Measurements from ENCODE around the gene GGTA1. TPM values are rescaled to one million over a fixed set of nuclear protein-coding genes. Genes with fewer than 3 reads are reported as not detected.

The GGTA1 gene
- total RNA-seq, 2 donors from 2014 or later, result 1.9 to 2.4 TPM

- TF ChIP-seq POLR2A (IDR thresholded peaks at IDR 0.05), result no peak
- TF ChIP-seq CTCF (IDR thresholded peaks at IDR 0.05), result no peak
- no peak for TF ChIP-seq POLR2AphosphoS5 (IDR thresholded peaks at IDR 0.05)
- intact Hi-C loops (cut with DNase I), result no loop called here
- no peak overlapping the region for H3K4me3 ChIP-seq
Measured at GRCh38 chr9:121434969-121435368, 64.7 kb downstream of the GGTA1 start.

GRCh38 chr9:121427899-121428298 lies 71.7 kb downstream of the GGTA1 start:
- no peaks in the 10 kb centered on the region for H3K36me3 ChIP-seq
- DNase-seq (ENCODE audit: low spot score), result no peak
- 80% methylated on average over 1 of the region's 1 CpG for WGBS
- H3K27ac ChIP-seq, result no peak overlapping the region
- no peaks in the 10 kb centered on the region for H3K27me3 ChIP-seq (replicated peaks; ENCODE audit: insufficient read depth)
- H3K9me3 ChIP-seq, result no peaks in the 10 kb centered on the region
- H3K4me1 ChIP-seq (replicated peaks), result no peaks in the 10 kb centered on the region
- H3K4me3 ChIP-seq, result no peak overlapping the region
- TF ChIP-seq POLR2A (IDR thresholded peaks at IDR 0.05) (no peak), CTCF (IDR thresholded peaks at IDR 0.05) (no peak), POLR2AphosphoS5 (IDR thresholded peaks at IDR 0.05) (no peak)
- intact Hi-C loops (cut with DNase I), result no loop called here

More at GRCh38 chr9:121434969-121435368, 64.7 kb downstream of the GGTA1 start:
- no peaks in the 10 kb centered on the region for H3K27me3 ChIP-seq (replicated peaks; ENCODE audit: insufficient read depth)
- H3K9me3 ChIP-seq, result no peaks in the 10 kb centered on the region
- H3K27ac ChIP-seq, result no peak overlapping the region
- no peak for DNase-seq (ENCODE audit: low spot score)
- H3K36me3 ChIP-seq, result no peaks in the 10 kb centered on the region
- H3K4me1 ChIP-seq (replicated peaks), result no peaks in the 10 kb centered on the region

- no peaks in the 10 kb centered on the region for H3K4me1 ChIP-seq (replicated peaks)
- H3K9me3 ChIP-seq, result no peaks in the 10 kb centered on the region
- H3K27me3 ChIP-seq (replicated peaks; ENCODE audit: insufficient read depth), result no peaks in the 10 kb centered on the region
- intact Hi-C loops (cut with DNase I), result no loop called here
- 92% methylated on average over 1 of the region's 1 CpG for WGBS
- H3K4me3 ChIP-seq, result no peak overlapping the region
- no peak overlapping the region for H3K27ac ChIP-seq
- H3K36me3 ChIP-seq, result no peaks in the 10 kb centered on the region
- DNase-seq (ENCODE audit: low spot score), result no peak
- no peak for TF ChIP-seq POLR2AphosphoS5 (IDR thresholded peaks at IDR 0.05)
- no peak for TF ChIP-seq POLR2A (IDR thresholded peaks at IDR 0.05)
- TF ChIP-seq CTCF (IDR thresholded peaks at IDR 0.05), result no peak
Measured at GRCh38 chr9:121424024-121424432, 75.6 kb downstream of the GGTA1 start.

DNA sequence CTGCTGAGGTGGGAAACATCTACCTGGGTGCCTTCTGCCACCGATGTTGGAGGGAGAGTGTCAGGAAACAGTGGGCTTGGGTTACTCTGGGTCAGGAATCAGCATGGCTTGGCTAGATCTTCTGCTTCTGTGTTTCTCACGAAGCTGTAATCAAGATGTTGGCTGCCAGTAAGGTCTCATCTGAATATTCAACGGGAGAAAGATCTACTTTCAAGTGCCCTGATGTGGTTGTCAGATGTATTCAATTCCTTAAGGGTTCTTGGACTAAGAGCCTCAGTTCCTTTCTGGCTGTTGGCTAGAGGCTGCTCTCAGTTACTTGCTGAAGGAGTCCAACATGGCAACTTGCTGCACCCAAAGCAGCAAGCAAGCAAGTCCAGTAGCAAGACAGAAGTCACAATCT lies 87.7 kb downstream of the GGTA1 start:
- no peak overlapping the region for H3K27ac ChIP-seq
- no peaks in the 10 kb centered on the region for H3K27me3 ChIP-seq (replicated peaks; ENCODE audit: insufficient read depth)
- no peak for DNase-seq (ENCODE audit: low spot score)
- H3K4me3 ChIP-seq, result no peak overlapping the region
- no peaks in the 10 kb centered on the region for H3K9me3 ChIP-seq
- TF ChIP-seq CTCF (IDR thresholded peaks at IDR 0.05) (no peak), POLR2AphosphoS5 (IDR thresholded peaks at IDR 0.05) (no peak), POLR2A (IDR thresholded peaks at IDR 0.05) (no peak)
- no peaks in the 10 kb centered on the region for H3K4me1 ChIP-seq (replicated peaks)
- intact Hi-C loops (cut with DNase I), result no loop called here
- H3K36me3 ChIP-seq, result no peaks in the 10 kb centered on the region
- WGBS, result 80% methylated on average over 3 of the region's 3 CpGs

DNA sequence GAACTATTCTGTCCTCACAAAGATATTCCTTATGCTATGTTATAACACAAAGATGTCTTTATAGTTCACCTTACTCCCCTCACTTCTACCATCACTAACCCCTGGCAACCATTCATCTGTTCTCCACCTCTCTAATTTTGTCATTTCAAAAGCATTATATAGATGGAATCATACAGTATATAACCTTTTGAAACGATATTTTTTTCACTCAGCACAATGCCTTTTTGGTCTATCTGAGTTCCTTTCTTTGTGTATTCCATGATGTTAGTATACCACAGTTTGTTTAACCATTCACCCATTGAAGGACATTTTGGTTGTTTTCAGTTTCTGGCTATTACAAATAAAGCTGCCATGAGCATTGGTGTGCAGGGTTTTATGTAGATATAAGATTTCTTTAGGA lies 93.7 kb downstream of the GGTA1 start:
- DNase-seq (ENCODE audit: low spot score), result no peak
- Histone ChIP-seq H3K9me3 (no peaks in the 10 kb centered on the region), H3K36me3 (no peaks in the 10 kb centered on the region), H3K27me3 (replicated peaks; ENCODE audit: insufficient read depth) (no peaks in the 10 kb centered on the region), H3K4me3 (no peak overlapping the region), H3K4me1 (replicated peaks) (no peaks in the 10 kb centered on the region), H3K27ac (no peak overlapping the region)
- intact Hi-C loops (cut with DNase I), result no loop called here
- TF ChIP-seq POLR2A (IDR thresholded peaks at IDR 0.05), result no peak
- TF ChIP-seq POLR2AphosphoS5 (IDR thresholded peaks at IDR 0.05), result no peak
- TF ChIP-seq CTCF (IDR thresholded peaks at IDR 0.05), result no peak
- WGBS, result 96% methylated on average over 1 of the region's 1 CpG

Other genes starting within 250 kb of the GGTA1 start
- gene GSN, start 231.7 kb downstream of the GGTA1 start, total RNA-seq, result 100 to 1,000 TPM; 390 to 690 TPM
- 10 to 100 TPM; 64.3 to 85.1 TPM for gene STOM, start 129.6 kb downstream of the GGTA1 start, total RNA-seq
- gene DAB2IP, start 151.8 kb upstream of the GGTA1 start, total RNA-seq, result 10 to 100 TPM; 51.6 to 83.2 TPM

All from prostate gland (tissue), 2 donors.